Stimulated activated effector memory CD8-positive, alpha-beta T cell treated with anti-CD3 and anti-CD28 coated beads, Interleukin-12 subunit alpha, Interleukin-12 subunit beta, amount 100 ng/mL, for 72 hours (primary cell): ENCODE data around the gene FBRSL1.
A peak's percentile ranks its signal among the peaks of the same experiment; 100 is the strongest.
"Not testable (repeated sequence)": the region's sequence is repeated elsewhere in the genome, so short reads cannot be mapped to it uniquely, and the experiment has no call there.

Source experiments
- ATAC-seq: fragments of 150-1000 bp; cut with Tn5 transposase; 2 replicates; pipeline ENCODE4 v1.10.0; 2021
- DNase-seq, 2 donors: peaks; one replicate each; pipeline ENCODE4 v3.0.0; 2021 to 2022; ENCODE audit warnings: low spot score in 2 of 2
- H3K27ac Mint-ChIP-seq: one replicate; pipeline ENCODE4 v1.8.0; 2022; ENCODE audit warnings: mild to moderate bottlenecking, mixed read lengths
- H3K36me3 Mint-ChIP-seq: one replicate; pipeline ENCODE4 v1.8.0; 2022; ENCODE audit warnings: mild to moderate bottlenecking, mixed read lengths
- H3K4me1 Mint-ChIP-seq: one replicate; pipeline ENCODE4 v1.8.0; 2022; ENCODE audit warnings: mixed read lengths
- H3K4me3 Mint-ChIP-seq: one replicate; pipeline ENCODE4 v1.8.0; 2022; ENCODE audit warnings: mild to moderate bottlenecking, mixed read lengths
- H3K9me3 Mint-ChIP-seq: one replicate; pipeline ENCODE4 v1.8.0; 2022; ENCODE audit warnings: mixed read lengths

FBRSL1 gene

DNA sequence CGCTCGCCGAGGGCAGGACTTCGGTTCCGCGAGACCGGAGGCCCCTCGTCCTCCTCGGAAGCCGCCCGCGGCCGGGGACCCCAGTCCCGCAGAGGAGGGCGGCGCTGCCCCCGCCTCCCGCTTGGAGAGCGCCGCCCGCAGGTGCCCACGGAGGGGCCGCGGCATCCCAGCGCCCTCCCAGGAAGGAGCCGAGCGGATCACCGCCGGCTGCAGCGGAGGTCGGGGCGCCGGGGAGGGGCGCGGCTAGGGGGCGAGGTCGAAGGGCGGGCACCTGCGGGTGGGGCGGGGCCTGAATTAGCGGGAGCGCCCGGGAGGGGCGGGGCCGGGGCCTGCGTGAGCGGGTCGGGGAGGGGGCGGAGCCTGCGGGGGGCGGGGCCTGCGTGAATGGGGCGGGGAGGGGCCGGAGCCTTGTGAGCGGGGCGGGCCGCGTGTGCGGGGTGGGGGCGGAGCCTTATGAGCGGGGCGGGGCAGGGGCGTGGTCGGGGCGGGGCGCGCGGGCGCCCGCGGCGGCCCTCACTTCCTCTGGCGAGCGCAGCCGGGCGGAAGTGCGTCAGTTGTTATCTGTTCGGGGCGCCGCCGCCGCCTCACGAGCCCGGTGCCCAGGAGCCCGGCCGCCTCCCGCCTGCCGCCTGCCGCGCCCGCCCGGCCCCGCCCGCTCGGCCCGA, at the start of gene FBRSL1:
FBRSL1 (plus strand) TSS at position 550 of the 665 bp plus-strand sequence.
- H3K36me3 Mint-ChIP-seq, result peaks cover 13% of the 10 kb centered on the region
- ATAC-seq (peak; percentile 79), DNase-seq (peak; percentile 85 to 88)
- peaks cover 76% of the 10 kb centered on the region for H3K4me1 Mint-ChIP-seq
- H3K27ac Mint-ChIP-seq, result peak within 1 kb of the TSS; percentile 90
- peak within 1 kb of the TSS; percentile 85 for H3K4me3 Mint-ChIP-seq
- no peaks in the 10 kb centered on the region for H3K9me3 Mint-ChIP-seq

DNA sequence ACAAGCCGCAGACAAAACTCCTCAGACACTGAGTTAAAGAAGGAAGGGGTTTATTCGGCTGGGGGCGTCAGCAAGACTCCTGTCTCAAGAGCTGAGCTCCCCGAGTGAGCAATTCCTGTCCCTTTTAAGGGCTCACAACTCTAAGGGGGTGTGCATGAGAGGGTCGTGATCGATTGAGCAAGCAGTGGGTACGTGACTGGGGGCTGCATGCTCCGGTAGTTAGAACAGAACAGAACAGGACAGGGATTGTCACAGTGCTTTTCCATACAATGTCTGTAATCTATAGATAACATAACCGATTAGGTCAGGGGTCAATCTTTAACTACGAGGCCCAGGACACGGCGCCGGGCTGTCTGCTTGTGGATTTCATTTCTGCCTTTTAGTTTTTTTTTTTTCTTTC, 49.5 kb upstream of the FBRSL1 start:
- H3K36me3 Mint-ChIP-seq, H3K27ac Mint-ChIP-seq, H3K9me3 Mint-ChIP-seq, DNase-seq, H3K4me3 Mint-ChIP-seq, ATAC-seq: not testable (repeated sequence)
- peaks cover 28% of the 10 kb centered on the region for H3K4me1 Mint-ChIP-seq

DNA sequence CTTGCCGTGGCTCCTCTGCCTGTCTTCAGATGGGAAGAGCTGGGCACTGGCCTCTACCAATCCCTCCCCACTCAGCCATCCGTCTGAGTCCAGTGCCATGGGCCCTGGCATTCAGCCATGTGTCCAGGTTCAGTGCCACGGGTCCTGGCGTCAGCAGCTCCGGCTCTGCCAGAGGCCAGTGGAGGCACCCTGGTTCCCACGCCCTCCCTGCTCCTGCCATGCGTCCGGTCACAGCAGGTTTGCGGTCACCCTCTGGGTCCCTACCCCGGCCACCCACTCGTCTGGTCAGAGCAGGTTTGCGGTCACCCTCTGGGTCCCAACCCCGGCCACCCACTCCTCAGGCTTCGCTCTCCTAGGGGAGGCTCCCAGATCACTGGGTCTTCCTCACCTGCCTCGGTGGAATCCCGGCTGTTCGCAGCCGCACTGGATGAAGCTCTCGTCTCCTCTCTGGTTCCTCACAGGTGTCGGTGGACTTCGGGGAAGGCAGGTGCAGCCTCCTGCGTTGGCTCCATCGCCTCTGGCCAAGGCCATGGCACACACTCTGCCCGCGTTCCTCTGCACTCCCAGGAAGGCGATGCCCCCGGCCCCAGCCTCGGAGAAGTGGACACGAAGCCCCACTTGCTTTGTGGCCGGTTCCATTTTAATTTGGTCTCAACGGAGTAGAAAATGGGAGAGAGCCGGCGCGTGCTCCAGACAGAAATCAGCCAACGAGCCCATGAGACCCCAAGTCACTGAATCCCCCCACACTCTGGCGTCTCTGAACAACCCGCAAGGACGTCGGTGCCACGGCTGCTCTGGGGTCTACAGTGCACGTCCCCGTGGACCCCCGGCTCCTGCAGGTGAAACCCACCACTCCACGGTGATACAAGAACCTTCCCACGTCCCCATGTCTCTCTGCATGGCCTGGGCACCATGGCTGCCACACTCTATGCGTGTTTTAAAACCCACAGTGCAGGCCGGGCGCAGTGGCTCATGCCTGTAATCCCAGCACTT, 47.8 kb upstream of the FBRSL1 start:
- no peak for DNase-seq
- H3K9me3 Mint-ChIP-seq, result no peaks in the 10 kb centered on the region
- no peak overlapping the region for H3K4me3 Mint-ChIP-seq
- H3K4me1 Mint-ChIP-seq, result peaks cover 32% of the 10 kb centered on the region
- peaks cover 19% of the 10 kb centered on the region for H3K36me3 Mint-ChIP-seq
- H3K27ac Mint-ChIP-seq, result peak overlapping the region; percentile 100
- ATAC-seq, result no peak

DNA sequence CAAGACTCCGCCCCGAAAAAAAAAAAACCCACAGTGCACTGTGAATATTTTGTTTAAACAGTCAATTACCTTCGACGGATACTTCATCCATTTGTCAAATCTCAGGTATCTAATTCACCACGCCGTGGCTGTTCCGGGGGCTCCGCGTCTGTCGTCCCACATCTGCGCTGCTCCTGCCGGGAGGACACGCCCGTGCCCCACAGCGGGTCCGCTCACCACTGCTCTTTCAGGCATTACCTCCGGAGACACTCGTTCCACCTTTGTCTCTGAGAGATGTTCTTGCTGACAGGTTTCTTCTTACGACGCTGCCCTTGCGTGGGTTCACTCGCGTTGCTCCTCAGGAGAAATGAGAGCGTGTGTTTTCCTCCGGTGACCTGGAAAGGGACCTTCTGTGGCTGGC, 46.9 kb upstream of the FBRSL1 start:
- no peaks in the 10 kb centered on the region for H3K9me3 Mint-ChIP-seq
- H3K27ac Mint-ChIP-seq, result peak overlapping the region; percentile 100
- H3K36me3 Mint-ChIP-seq, result peaks cover 19% of the 10 kb centered on the region
- ATAC-seq (no peak), DNase-seq (no peak)
- H3K4me3 Mint-ChIP-seq, result no peak overlapping the region
- H3K4me1 Mint-ChIP-seq, result peaks cover 32% of the 10 kb centered on the region

DNA sequence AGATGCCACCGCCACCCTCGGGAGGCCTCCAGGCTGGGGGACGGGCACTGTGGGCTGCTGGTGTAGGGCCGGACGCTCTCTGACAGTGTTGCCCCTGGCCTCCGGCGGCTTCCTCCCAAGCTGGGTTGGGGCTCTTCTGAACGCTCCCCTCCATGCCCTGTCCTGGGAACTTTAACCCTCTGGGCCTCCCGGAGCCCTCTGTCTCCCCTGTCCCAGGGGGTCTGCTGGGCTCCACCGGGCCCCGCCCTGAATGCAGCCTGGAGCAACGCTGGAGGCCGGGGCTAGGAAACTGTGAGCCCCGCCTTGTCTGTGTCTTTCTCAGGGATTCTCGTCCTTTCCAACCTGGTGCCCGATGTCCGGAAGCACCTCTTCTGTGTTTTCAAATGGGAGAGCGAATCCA, 45.7 kb upstream of the FBRSL1 start:
- Mint-ChIP-seq H3K27ac (peak overlapping the region; percentile 100), H3K9me3 (no peaks in the 10 kb centered on the region), H3K4me3 (peak overlapping the region; percentile 97), H3K4me1 (peaks cover 32% of the 10 kb centered on the region), H3K36me3 (peaks cover 19% of the 10 kb centered on the region)
- ATAC-seq, result no peak
- no peak for DNase-seq

DNA sequence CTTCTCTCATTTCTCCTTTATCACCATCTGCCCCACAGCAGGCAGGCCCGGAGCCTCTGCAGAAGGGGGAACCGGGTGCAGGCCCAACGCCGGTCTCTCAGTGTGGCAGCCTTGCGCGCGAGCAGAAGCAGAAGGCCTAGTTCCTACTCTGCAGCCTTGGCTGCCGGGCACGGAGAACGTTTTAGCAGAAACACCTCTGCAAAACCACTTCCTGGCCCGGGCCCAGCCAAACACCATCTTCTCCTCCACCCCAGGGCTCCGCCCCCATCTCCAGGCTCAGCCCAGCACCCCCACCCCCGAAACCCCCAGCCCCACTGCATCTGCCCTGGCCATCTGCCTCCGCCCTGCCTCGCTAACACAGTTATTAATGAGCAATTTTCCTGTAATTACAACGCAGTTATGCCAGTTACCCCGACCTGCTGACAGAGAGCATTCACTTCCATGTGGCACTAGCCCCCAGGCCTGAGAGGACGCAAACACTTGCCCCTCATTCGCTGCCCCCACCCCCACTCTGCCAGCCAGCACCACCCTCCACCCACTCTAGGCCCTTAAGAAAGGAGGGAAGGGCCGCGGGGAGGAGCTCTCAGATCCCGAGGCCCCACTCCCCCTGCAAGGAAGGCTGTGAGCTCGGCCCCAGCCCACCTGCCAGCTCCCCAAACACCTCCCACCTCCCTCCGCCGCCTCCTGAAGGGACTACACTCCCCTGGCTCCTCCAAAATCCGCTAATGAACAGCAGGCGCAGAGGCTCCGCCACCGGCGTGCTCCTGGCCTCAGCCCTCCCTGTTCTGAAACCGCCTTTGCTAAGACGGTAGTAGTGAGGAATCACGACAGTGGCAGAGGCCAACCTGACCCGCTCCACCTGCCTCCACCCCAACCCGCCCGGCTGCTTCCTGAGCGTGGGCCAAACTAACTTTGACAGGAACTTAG, 44.7 kb upstream of the FBRSL1 start:
- H3K4me3 Mint-ChIP-seq, result peak overlapping the region; percentile 97

DNA sequence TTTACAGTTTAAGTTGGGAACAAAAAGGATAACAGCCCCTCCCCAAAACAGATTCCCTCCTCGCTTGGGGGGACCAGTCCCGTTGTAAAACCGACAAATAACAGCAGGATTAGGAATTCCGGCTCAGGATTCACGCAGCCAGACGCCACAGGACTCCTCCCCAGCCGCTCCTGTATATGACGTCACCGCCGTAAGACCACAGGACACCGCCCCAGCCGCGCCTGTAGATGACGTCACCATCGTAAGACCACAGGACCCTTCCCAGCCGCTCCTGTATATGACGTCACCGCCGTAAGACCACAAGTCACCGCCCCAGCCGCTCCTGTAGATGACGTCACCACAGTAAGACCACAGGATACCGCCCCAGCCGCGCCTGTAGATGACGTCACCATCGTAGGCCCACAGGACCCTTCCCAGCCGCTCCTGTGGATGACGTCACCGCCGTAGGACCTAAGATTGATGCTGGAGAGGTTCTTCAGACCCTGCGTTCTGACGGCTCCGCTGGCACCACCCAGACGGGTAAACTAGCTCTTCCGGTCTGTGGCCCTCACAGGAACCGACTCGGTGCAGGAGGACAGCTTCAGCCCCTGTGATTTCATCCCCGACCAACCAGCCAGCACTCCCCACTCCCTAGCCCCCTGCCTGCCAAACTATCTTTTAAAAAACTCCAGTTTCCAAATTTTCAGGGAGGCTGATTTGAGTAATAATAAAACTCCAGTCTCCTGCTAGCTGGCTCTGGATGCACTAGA, 43.9 kb upstream of the FBRSL1 start:
- ATAC-seq (peak; percentile 73), DNase-seq (peak; percentile 27 to 67)
- Mint-ChIP-seq H3K4me3 (peak overlapping the region; percentile 97), H3K36me3 (peaks cover 19% of the 10 kb centered on the region), H3K4me1 (peaks cover 38% of the 10 kb centered on the region), H3K27ac (peak overlapping the region; percentile 100), H3K9me3 (no peaks in the 10 kb centered on the region)

More for the DNA sequence above, 44.7 kb upstream of the FBRSL1 start:
- ATAC-seq, result peak; percentile 87
- Mint-ChIP-seq H3K27ac (peak overlapping the region; percentile 100), H3K9me3 (no peaks in the 10 kb centered on the region), H3K36me3 (peaks cover 19% of the 10 kb centered on the region), H3K4me1 (peaks cover 38% of the 10 kb centered on the region)
- peak; percentile 41 to 86 for DNase-seq

DNA sequence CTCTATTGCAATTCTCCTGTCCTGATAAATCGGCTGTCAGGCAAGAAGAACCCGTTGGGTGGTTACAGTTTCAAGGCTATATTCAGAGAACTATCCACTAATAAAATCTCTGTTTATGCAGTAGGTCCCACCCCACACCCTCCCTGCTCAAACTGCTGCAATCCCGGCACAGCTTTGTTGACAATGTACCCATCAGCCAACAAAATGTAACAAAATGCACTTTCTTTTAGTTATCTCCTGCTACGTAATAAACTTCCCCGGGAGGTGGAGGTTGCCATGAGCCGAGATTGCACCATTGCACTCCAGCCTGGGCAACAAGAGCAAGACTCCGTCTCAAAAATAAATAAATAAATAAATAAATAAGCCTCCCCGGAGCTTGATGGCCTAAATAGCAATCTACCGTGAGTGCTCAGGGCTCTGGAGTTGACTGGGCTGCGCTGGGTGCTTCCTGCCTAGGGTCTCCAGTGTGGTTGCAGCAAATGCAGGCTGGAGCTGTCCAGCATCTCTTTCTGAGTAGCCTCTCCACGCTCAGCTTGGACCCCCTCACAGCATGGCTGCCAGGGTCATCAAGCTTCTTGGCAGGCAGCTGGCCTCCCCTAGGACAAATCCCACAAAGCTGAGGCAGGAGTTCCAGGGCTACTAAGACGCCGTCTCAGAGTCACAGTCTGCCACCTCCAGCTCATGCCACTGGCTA, 43.2 kb upstream of the FBRSL1 start:
- Mint-ChIP-seq H3K36me3 (peaks cover 19% of the 10 kb centered on the region), H3K27ac (peak overlapping the region; percentile 100), H3K4me1 (peaks cover 38% of the 10 kb centered on the region), H3K4me3 (peak overlapping the region; percentile 97), H3K9me3 (no peaks in the 10 kb centered on the region)
- ATAC-seq (no peak), DNase-seq (no peak)

DNA sequence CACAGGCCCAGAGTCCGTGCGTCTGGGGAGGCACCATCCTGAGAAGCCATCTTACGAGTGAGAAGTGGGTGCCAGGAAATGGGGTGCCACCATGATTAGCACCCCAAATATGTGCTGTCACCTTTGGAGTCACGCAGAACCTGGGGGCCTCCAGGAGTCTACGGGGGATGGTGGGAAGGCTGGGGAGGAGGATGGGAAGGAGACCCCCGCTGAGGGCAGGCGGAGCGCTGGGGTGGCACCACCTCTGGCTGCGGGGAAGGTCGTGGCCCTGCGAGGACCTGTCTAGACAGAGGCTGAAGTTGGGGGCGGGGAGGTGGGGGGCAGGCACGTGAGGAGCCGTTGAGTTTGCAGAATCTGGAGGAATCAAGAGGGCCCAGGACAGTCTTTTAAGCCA, 42.6 kb upstream of the FBRSL1 start:
- Mint-ChIP-seq H3K4me3 (no peak overlapping the region), H3K36me3 (peaks cover 19% of the 10 kb centered on the region), H3K9me3 (no peaks in the 10 kb centered on the region), H3K4me1 (peaks cover 38% of the 10 kb centered on the region), H3K27ac (no peak overlapping the region)
- ATAC-seq (no peak), DNase-seq (no peak)

DNA sequence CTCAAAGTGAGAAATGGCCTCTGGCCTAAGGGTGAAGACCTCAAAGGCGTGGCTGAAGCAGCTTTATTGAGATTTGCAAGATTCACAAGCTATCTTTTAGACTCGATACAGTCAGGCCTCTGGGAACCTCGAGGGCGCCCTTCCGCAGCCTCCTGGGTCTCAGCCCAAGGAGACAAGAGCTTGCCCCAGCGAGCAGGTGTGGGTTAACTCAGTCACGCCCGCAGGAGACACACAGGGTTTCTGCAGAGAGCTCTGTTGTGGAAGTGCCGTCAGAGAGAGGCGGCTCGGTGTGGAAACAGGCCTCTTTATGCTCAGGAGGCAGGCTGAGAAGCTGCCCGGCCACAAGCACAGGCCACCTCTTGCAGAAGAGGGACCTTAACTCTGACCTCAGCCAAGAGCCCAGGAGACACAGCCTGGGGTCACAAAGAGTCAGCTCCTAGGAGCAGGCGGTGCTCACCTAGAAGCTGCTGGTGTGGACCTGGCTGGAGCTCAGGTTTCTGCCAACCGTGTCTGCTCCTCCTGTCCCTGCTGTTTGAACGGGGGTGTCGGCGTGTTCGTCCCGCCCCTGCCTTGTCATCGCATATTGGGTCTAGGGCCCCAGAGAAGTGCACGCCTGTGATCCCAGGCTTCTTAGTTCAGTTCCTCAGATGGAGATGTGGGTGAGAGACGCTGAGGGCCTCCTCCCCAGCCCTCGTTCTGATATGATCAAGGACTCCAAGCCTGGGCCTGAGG, 42.1 kb upstream of the FBRSL1 start:
- DNase-seq, result no peak
- Mint-ChIP-seq H3K4me3 (no peak overlapping the region), H3K4me1 (peaks cover 37% of the 10 kb centered on the region), H3K9me3 (no peaks in the 10 kb centered on the region), H3K27ac (no peak overlapping the region), H3K36me3 (peaks cover 19% of the 10 kb centered on the region)
- ATAC-seq, result no peak

DNA sequence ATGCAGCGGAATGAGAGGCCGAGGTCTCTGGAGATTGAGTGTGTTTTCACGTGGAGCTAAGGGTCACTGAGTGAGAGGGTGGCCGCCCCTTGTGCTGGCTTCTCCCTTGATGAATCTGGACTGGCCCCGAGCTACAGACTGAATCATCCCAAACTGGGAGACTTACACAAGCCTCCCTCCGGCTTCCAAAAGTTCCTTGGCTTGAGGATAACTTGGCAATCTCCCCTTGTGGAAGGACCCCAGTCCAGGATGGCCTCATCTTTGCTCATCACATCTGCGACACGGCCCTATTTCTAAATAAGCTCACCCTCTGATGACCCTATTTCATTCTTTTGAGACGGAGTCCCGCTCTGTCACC, 41.5 kb upstream of the FBRSL1 start:
- H3K9me3 Mint-ChIP-seq, result no peaks in the 10 kb centered on the region
- DNase-seq, result no peak
- no peak for ATAC-seq
- no peak overlapping the region for H3K27ac Mint-ChIP-seq
- H3K36me3 Mint-ChIP-seq, result peaks cover 19% of the 10 kb centered on the region
- no peak overlapping the region for H3K4me3 Mint-ChIP-seq
- H3K4me1 Mint-ChIP-seq, result peaks cover 32% of the 10 kb centered on the region

DNA sequence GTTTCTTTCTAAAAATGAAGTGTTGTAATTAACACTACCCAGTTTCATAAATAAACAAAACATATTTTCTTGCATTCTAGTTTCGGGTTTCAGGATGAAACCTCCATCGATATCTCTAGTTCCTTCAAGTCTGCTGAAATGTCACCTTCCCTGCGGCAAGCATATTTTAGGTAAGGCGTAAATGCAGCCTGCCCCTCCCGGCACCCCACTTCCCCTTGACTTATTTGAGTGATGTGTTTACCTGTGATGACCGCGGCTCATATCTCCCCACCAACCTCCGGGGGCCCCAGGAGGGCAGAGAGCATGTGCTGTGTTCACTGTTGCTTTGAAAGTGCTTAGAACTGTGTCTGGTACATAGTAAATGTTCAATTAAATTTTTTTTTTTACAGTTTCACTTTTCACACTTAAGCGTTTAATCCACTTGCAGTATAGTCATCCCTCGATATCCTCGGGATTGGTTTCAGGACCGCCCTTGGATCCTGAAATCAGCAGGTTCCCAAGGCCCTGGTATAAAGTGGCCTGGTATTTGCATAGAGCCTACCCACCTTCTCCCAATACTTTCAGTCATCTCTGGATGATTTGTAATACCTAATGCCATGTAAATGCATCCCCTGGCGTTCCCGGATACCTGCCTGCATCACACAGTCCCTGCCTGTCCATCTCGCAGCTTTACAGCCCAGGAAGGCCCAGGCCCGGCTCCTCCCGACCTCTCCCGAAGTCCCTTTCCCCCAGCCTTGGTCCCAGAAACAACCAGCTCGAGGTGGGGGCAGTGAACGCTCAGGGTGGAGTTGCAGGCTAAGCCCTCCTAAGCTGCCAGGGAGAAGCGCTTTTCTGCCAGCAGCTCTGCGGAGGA, 40.2 kb upstream of the FBRSL1 start:
- peaks cover 23% of the 10 kb centered on the region for H3K4me1 Mint-ChIP-seq
- no peak for DNase-seq
- ATAC-seq, result no peak
- H3K9me3 Mint-ChIP-seq, result no peaks in the 10 kb centered on the region
- H3K36me3 Mint-ChIP-seq, result peaks cover 16% of the 10 kb centered on the region
- H3K27ac Mint-ChIP-seq, result no peak overlapping the region
- H3K4me3 Mint-ChIP-seq, result no peak overlapping the region
